Measurements from ENCODE around the gene SLC6A2. TPM values are rescaled to one million over a fixed set of nuclear protein-coding genes. Genes with fewer than 3 reads are reported as not detected.

SLC6A2 gene
- total RNA-seq, 1 donor from 2014 or later: not detected

DNA sequence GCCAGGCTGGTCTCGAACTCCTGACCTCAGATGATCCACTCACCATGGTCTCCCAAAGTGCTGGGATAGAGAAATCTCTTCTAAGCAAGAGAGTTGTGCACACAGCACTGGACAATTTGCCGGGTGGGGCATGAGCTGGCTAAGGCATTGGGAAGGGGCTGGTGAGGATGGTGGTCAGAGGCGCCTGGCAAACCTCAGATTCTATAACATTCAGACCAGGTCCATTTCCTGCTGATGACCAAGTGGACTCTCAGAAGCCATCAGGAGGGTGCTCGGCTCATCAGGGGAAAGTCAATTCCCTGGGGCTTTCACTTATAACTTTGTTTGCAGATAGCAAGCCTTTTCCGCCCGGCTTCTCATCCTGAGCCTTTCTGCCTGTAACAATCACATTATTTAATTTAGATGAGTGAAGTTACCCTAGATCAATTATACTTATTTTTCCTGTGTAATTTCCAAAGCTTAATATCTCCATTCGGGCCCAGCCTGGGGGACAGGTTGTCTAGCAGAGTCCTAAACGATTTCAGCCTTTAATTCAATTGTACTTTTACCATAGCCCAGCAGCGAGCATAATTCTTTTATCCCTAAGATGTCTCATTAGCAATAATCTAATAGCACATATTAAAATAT, 15.0 kb upstream of the SLC6A2 start:
- no peak for ATAC-seq (ENCODE audit: low read depth)
- Mint-ChIP-seq H3K36me3 (ENCODE audit: low read depth) (no peaks in the 10 kb centered on the region), H3K4me1 (no peaks in the 10 kb centered on the region), H3K27me3 (peaks cover 3% of the 10 kb centered on the region), H3K4me3 (no peak overlapping the region), H3K27ac (no peak overlapping the region), H3K9me3 (no peaks in the 10 kb centered on the region)
- CTCF ChIA-PET: no interaction called here
- no peak for DNase-seq
- TF ChIP-seq, protein P1, sequence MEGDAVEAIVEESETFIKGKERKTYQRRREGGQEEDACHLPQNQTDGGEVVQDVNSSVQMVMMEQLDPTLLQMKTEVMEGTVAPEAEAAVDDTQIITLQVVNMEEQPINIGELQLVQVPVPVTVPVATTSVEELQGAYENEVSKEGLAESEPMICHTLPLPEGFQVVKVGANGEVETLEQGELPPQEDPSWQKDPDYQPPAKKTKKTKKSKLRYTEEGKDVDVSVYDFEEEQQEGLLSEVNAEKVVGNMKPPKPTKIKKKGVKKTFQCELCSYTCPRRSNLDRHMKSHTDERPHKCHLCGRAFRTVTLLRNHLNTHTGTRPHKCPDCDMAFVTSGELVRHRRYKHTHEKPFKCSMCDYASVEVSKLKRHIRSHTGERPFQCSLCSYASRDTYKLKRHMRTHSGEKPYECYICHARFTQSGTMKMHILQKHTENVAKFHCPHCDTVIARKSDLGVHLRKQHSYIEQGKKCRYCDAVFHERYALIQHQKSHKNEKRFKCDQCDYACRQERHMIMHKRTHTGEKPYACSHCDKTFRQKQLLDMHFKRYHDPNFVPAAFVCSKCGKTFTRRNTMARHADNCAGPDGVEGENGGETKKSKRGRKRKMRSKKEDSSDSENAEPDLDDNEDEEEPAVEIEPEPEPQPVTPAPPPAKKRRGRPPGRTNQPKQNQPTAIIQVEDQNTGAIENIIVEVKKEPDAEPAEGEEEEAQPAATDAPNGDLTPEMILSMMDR (IDR thresholded peaks at IDR 0.05): no peak
- POLR2A ChIA-PET: no interaction called here
- intact Hi-C loops (cut with micrococcal nuclease): no loop called here

DNA sequence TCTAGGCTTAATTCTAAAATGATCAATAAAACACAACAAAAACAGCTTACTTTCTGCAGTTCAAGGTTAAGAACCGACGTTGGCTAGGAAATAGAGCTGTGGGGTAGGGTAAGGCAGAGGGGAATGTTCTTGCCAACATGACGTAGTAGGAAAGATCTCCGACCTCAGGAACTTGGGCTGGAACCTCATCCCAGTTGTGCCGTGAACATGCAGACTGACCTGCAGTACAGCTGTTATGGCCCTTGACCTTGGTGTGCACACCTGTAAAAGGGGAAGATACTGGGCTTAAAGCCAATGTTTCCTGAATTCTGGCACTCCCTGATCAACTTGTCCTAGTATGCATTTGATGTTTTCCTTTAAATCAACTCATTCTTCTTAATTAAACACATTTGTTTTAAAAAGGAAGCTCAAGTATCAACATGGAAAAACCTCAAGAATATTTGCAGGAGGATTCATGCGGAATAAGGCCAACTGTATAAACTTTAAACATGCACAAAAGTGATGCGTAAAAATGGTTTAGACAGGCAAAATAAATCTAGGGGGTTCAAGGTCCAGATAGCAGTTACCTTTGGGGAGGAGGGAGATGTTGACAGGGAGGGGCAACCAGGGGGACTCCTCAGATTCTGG, 14.2 kb upstream of the SLC6A2 start:
- no peaks in the 10 kb centered on the region for H3K4me1 Mint-ChIP-seq
- intact Hi-C loops (cut with micrococcal nuclease): no loop called here

DNA sequence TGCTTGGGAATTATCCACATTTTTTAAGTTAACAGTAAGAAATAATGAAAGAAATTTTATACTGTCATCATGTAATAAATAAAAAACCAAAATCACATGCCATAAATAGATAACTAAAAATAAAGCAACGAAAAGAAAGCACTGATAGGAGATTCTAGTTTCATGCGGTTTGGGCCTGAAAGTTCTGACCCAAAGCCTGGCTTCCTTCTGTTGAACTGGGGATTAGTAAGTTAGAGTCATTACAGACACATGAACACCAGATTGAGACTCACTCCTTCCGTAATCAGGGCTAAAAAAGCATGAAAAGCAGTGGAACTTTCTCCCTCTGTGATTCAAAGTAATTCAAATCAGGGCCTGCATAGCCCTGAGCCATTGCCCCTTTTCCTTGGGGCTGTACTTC, 13.2 kb upstream of the SLC6A2 start:
- Mint-ChIP-seq H3K9me3 (no peaks in the 10 kb centered on the region), H3K27ac (no peak overlapping the region), H3K4me1 (no peaks in the 10 kb centered on the region), H3K27me3 (peaks cover 1% of the 10 kb centered on the region), H3K4me3 (no peak overlapping the region), H3K36me3 (ENCODE audit: low read depth) (no peaks in the 10 kb centered on the region)
- ChIA-PET POLR2A (no interaction called here), CTCF (no interaction called here)
- DNase-seq (no peak), ATAC-seq (ENCODE audit: low read depth) (no peak)
- intact Hi-C loops (cut with micrococcal nuclease): no loop called here
- TF ChIP-seq, protein P1 (IDR thresholded peaks at IDR 0.05): no peak

More for the DNA sequence above, 14.2 kb upstream of the SLC6A2 start:
- ATAC-seq (ENCODE audit: low read depth): no peak
- H3K27me3 Mint-ChIP-seq: peaks cover 3% of the 10 kb centered on the region
- H3K36me3 Mint-ChIP-seq (ENCODE audit: low read depth): no peaks in the 10 kb centered on the region
- ChIA-PET CTCF (no interaction called here), POLR2A (no interaction called here)
- no peak for DNase-seq
- no peaks in the 10 kb centered on the region for H3K9me3 Mint-ChIP-seq
- H3K27ac Mint-ChIP-seq: no peak overlapping the region
- no peak overlapping the region for H3K4me3 Mint-ChIP-seq
- TF ChIP-seq, protein P1 (IDR thresholded peaks at IDR 0.05): no peak

DNA sequence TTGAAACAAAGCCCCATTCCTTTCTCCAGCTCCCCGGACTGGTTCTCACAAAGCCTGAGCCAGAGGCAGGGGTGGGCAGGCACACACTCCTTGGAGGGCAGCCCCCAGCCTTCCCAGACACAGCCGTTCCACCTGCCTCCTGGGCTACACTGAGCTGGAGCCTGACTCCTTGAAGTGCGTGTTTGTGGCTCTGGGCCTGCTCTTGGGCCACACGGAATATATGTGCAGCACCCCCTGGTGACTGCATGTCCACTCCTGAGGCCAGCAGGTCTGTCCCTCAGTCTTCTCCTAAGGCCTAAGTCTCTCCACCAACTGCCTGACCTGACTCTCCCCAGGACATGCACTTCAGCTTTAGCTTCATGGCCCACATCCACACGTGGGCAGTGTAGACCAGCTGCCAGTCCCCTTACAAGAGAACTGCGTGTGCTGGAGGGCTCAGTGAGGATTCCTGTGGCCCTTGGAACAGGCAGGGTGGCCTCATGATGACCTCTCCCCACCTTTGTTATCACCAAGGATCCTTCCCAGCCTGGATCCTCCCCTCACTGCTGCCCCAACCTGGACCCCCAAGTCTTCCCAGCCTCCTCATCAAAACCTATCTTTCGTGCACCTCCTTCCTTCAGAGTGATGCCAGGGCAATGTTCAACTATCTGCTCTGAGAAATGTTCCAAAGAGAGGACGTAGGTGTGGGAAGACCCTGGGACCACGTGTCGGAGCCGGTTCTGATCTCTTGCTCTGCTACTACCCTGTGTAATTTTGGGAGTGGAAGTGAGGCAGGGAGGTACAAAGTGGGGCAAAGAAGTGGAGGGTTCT, 12.4 kb upstream of the SLC6A2 start:
- Mint-ChIP-seq H3K27ac (no peak overlapping the region), H3K36me3 (ENCODE audit: low read depth) (no peaks in the 10 kb centered on the region), H3K27me3 (peaks cover 1% of the 10 kb centered on the region), H3K4me3 (no peak overlapping the region), H3K9me3 (no peaks in the 10 kb centered on the region), H3K4me1 (no peaks in the 10 kb centered on the region)
- ATAC-seq (ENCODE audit: low read depth) (no peak), DNase-seq (no peak)
- TF ChIP-seq, protein P1 (IDR thresholded peaks at IDR 0.05): no peak
- CTCF ChIA-PET: no interaction called here
- POLR2A ChIA-PET: no interaction called here
- intact Hi-C loops (cut with micrococcal nuclease): no loop called here

DNA sequence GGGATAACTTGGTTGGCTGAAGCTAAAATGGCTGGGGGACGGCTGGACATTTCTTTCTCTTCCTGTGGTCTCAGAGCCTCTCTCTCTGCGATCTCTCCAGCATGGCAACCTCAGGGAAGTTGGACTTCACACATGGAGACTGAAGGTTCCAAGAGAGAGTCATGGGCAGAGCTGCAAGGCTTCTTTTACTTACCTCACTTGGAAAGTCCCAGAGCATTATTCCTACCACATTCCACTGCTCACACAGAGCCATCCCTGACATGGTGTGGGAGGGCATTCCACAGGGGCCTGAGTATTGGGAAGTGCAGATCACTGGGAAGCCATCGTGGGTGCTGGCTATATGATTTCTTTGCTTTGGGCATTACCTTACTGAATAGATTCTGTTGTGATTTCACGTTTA, 9.8 kb upstream of the SLC6A2 start:
- Mint-ChIP-seq H3K4me1 (no peaks in the 10 kb centered on the region), H3K4me3 (no peak overlapping the region), H3K9me3 (no peaks in the 10 kb centered on the region), H3K36me3 (ENCODE audit: low read depth) (no peaks in the 10 kb centered on the region), H3K27me3 (no peaks in the 10 kb centered on the region), H3K27ac (no peak overlapping the region)
- ChIA-PET CTCF (no interaction called here), POLR2A (no interaction called here)
- ATAC-seq (ENCODE audit: low read depth): no peak
- intact Hi-C loops (cut with micrococcal nuclease): no loop called here
- no peak for DNase-seq
- TF ChIP-seq, protein P1 (IDR thresholded peaks at IDR 0.05): no peak

Measured in activated B cell treated with CpG ODN at 0.5 μM for 24 hours (primary cell).